ENCODE measurements around the gene IL1RN. TPM values are rescaled to one million over a fixed set of nuclear protein-coding genes. Genes with fewer than 3 reads are reported as not detected.

The IL1RN gene
- total and polyA plus RNA-seq, 2 of the 8 experiments (the other 6 are each of a cell fraction or from before 2014, with no cell fraction given) = not detected

- ChIA-PET POLR2A (ENCODE audit: partially characterized antibody) (no interaction called here), CTCF (ENCODE audit: partially characterized antibody) (interaction anchor here (4.5 kb wide), 1 partner anchor 23 kb away, joined by 15 read pairs; no protein-coding TSS in a partner anchor)
- H3K56ac ChIP-seq (replicated peaks; ENCODE audit: insufficient read length, low read depth, low read length) = no peak overlapping the region
- no peaks in the 10 kb centered on the region for H3K4me1 ChIP-seq (replicated peaks in 1 of 4; ENCODE audit: control insufficient read depth in 3 of 4, insufficient read depth in 4 of 4, low read length in 3 of 4)
- TF ChIP-seq YY1 (IDR thresholded peaks at IDR 0.05; ENCODE audit: low read depth, low read length) (no peak), NRF1 (IDR thresholded peaks at IDR 0.05; ENCODE audit: low read depth, low read length) (no peak), CBX8 (IDR thresholded peaks at IDR 0.05; ENCODE audit: borderline replicate concordance, low read depth, low read length) (no peak)
- H2AK5ac ChIP-seq (ENCODE audit: low read depth, low read length) = no peak overlapping the region
- no peak overlapping the region for H2BK15ac ChIP-seq (ENCODE audit: low read length)
- H3K27ac ChIP-seq (ENCODE audit: low read depth, low read length) = no peak overlapping the region
- no peaks in the 10 kb centered on the region for H3K79me1 ChIP-seq (ENCODE audit: low read depth, low read length)
- no peak overlapping the region for H4K8ac ChIP-seq (ENCODE audit: extremely low read depth, insufficient read depth, low read length)
- H3K9me3 ChIP-seq (ENCODE audit: insufficient read depth in 2 of 2, low read depth in 1 of 2, low read length in 1 of 2) = peaks cover 0 to 3% of the 10 kb centered on the region in 2 experiments; a peak in 1 of 4 replicates
- no peaks in the 10 kb centered on the region for H3K23me2 ChIP-seq (ENCODE audit: low read depth, low read length)
- H3K27me3 ChIP-seq (replicated peaks in 1 of 4; ENCODE audit: control insufficient read depth in 3 of 4, extremely low read depth in 1 of 4, insufficient read depth in 3 of 4, low read length in 3 of 4) = no peaks in the 10 kb centered on the region
- no peak overlapping the region for H2AFZ ChIP-seq (ENCODE audit: low read length)
- no peaks in the 10 kb centered on the region for H3K79me2 ChIP-seq (ENCODE audit: control insufficient read depth in 1 of 2, insufficient read depth in 2 of 2, low read length in 2 of 2)
- no peak overlapping the region for H3K4me3 ChIP-seq (ENCODE audit: extremely low read depth in 1 of 4, insufficient read depth in 2 of 4, low read depth in 3 of 4, low read length in 4 of 4)
- H2BK5ac ChIP-seq (ENCODE audit: low read depth, low read length) = no peak overlapping the region
- no peak overlapping the region for H3K23ac ChIP-seq (ENCODE audit: insufficient read length)
- 95% methylated on average over 4 of the region's 4 CpGs; no CpG with 5 or more reads in 1 of the 2 experiments for WGBS, 2 experiments (ENCODE audit: extremely low coverage in 1 of 2, insufficient coverage in 1 of 2, insufficient read length in 1 of 2, insufficient replicate concordance in 2 of 2, low coverage in 1 of 2, low lambda C conversion rate in 2 of 2, missing lambda C conversion rate in 1 of 2)
- no peak overlapping the region for H4K91ac ChIP-seq (replicated peaks; ENCODE audit: insufficient read length, low read length)
- no peak overlapping the region for H3K14ac ChIP-seq (ENCODE audit: insufficient read length)
- no peak overlapping the region for H3K9ac ChIP-seq (replicated peaks in 1 of 4; ENCODE audit: extremely low read depth in 1 of 4, low read depth in 3 of 4, low read length in 3 of 4)
- H4K20me1 ChIP-seq (replicated peaks in 1 of 2; ENCODE audit: control insufficient read depth in 1 of 2, insufficient read depth in 2 of 2, low read length in 2 of 2) = no peaks in the 10 kb centered on the region
- no peak for FAIRE-seq
- no peak overlapping the region for H2BK120ac ChIP-seq (replicated peaks; ENCODE audit: low read depth, low read length)
- no peaks in the 10 kb centered on the region for H3K36me3 ChIP-seq (ENCODE audit: control insufficient read depth in 2 of 4, insufficient read depth in 4 of 4, low read length in 3 of 4)
- H2BK12ac ChIP-seq (ENCODE audit: low read depth, low read length) = no peak overlapping the region
- no peak overlapping the region for H3K4ac ChIP-seq (replicated peaks; ENCODE audit: insufficient read length, low read depth, low read length)
- no peak for DNase-seq (ENCODE audit: low read depth in 1 of 2, low spot score in 2 of 2)
- H3K18ac ChIP-seq (ENCODE audit: extremely low read depth, low read length) = no peak overlapping the region
- no peak overlapping the region for H3K4me2 ChIP-seq (ENCODE audit: insufficient read depth in 1 of 2, low read depth in 2 of 2, low read length in 2 of 2)
- H2BK20ac ChIP-seq (ENCODE audit: low read length) = no peak overlapping the region
- H4K5ac ChIP-seq (ENCODE audit: insufficient read length, low read depth, low read length) = no peak overlapping the region
These were observed 24.1 kb upstream of the IL1RN start for GRCh38 chr2:113103277-113103676.

Data from H1 (cell line).